Endometrial microvascular endothelial cells (primary cell): Measurements from ENCODE around the gene ANKRD66. TPM values are rescaled to one million over a fixed set of nuclear protein-coding genes. Genes with fewer than 3 reads are reported as not detected.
"Not testable (repeated sequence)": the region's sequence is repeated elsewhere in the genome, so short reads cannot be mapped to it uniquely, and the experiment has no call there.

Experiments used
- in situ Hi-C: cut with HindIII; loops from 2 replicates; pipeline ENCODE4 v1.10.0; 2017; ENCODE audit warnings: low sequenced_read_pairs, low pct_unique_long_range_greater_than_20kb; ENCODE audit errors: inconsistent ontology term
- total RNA-seq: library from RNA; depleted of rRNA; stranded (reverse); fragments of >200 nt; gene quantifications from one replicate; pipeline ENCODE4 v1.2.3, GENCODE V29; 2015; ENCODE audit errors: inconsistent ontology term

ANKRD66 gene
- total RNA-seq, 1 donor from 2014 or later: not detected

DNA sequence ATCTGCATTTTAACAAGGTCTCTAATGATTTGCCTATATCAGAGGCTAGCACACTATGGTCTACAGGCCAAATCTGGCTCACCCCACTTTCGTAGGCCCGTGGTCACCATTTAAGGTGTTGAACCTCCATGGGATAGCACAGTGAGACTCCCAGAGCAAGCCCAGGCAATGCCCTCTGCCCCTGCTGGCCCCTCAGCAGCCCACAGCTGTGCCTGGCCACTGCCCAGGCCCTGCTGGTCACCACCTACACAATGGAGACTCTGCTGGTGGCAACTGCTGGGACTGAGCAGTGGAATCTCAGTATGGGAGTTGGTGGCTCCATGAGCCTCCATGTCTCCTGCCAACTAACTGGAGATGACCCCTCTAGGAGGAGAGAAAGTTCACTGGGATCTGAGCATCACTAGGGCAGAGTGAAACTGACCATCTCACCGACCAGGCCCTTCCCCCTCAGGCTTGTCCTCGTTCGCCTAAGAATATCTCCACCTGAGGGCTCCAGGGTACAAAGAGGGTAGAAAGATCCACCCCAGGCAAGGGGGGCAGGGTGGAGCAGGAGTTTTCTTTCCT lies 2.3 kb downstream of the ANKRD66 start:
- in situ Hi-C loops: no loop called here

DNA sequence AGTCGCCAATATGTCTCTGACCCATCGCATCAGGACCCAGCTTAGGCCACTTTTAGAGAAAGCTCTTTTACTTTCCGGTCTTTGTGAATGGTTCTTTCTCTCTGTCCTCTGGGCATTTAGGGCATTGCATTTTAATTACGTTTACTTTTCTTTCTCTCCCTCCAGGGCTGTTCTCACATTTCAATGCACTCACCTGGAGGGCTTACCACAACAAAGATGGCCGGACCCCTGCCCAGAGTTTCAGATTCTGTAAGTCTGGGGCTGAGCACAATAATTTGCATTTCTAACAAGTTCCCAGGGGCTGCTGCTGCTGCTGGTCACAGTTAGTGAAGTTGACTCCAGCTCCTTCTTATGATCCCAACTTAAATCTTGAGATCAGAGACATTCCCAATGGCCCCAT lies 3.0 kb downstream of the ANKRD66 start:
- in situ Hi-C loops: no loop called here

DNA sequence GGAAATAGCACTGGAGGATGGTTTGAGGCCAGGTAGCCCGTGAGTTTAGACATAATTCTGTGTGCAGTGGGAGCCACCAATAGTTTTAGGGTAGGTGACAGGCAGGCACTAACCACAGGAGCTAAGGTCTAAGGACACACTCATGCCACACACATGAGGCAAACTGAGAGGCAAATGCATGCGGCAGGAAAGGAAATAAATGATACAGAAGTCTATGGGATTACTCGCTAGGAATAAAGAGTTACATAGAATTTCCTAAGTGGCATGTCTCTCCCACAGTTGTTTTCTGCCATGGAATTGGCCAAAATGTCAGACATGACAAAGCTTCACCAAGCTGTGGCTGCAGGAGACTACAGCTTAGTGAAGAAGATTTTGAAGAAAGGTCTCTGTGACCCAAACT lies 4.9 kb downstream of the ANKRD66 start:
- in situ Hi-C loops: no loop called here

DNA sequence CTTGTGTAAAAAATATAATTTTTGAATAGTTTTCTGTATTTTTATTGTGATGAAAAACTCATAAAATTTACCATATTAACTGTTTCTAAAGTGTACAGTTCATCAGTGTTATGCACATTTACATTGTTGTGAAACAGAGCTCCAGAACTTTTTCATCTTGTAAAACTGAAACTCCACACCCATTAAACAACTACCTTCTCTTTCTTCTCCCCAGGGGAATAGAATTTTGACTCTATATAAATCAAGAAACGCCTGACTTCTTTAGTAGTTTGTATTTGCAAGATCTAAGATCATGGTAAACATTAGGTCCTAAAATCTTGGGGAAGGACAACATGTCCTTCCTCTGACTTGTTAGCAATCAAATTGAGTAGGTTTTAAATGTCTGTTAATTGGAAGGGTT lies 9.1 kb downstream of the ANKRD66 start:
- in situ Hi-C loops: no loop called here

DNA sequence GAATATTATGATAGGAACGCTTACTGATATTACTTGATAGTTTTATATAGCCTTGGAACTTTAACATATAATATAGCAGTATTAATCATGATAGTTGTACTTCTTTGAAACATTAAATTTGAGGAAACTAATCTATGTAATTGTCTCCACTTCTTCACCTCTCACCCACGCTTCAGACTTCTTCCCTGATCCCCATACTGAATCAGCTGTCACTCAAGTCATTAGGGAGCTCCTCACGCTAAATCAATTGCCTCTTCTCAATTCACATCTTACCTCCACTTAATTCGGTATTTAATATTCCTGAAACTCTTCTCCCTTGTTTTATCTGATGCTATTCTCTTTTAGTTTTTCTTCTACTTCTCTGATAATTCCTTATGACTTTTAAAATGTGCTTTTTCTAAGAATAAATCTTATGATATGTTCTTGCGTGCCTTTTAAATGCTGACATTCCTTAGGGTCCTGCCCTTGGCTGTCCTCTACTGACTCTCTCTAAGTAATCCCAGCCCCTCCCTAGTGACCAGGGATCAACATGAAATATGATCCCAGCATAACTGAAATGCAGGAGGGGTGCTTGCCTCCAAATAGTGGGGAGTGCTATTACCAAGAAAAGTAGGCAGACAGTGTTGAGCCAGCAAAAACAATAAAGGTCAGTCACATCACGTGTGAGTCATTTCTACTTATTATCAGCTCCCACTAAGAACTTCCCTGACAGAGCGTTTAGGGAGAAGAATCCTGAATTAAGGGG lies 9.9 kb downstream of the ANKRD66 start:
- in situ Hi-C loops: no loop called here

DNA sequence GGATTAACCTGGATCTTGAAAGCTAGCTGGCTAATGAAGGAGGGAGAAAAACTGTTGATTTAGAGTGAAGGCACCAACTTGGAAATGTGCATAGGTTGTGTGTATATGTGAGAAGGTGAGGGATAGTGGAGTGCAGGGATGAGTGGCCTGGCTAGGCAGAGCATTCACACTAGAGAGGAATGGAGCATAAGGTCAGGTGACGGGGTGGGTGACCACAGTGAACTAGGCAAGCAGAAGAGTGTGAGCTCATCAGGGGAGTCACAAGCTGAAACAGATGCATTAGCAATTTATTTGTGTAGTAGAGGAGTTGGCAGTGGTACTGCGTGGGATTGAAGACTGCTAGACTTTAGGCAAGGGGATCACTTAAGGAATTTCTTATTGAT lies 10.5 kb downstream of the ANKRD66 start:
- in situ Hi-C loops: no loop called here

DNA sequence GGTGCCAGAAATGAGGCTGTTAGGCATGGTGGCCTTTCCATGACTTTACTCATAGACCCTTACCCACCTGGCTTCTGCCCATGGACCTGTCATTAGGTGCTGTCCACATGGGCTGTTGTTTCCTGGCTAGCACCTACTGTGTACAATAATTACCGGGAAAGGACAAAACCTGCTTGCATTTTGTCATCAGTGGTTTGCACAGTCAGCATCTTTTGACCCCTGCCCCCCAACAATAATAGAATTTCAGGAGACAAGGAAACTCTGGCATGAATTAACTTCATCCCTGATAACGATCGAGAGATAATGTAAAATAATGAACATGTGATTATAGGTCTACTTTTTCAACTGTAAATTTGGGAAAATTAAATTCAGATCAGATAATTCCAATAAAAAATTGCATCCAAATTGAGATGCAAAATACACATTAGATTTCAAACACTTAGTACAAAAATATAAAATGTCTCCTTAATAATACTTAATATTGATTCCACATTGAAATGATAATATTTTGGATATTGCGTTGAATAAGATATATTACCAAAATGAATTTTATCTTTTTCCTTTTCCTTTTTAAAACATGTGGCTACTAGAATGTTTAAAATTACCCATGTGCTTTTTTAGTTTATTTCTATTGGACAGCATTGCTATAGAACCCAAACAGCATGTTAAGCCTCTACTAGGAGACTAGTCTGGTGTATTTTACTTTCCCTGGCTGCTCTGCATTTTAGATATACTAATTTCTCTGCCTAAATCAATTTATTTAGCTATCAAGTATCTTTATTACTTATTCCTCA lies 12.4 kb downstream of the ANKRD66 start:
- in situ Hi-C loops: no loop called here

DNA sequence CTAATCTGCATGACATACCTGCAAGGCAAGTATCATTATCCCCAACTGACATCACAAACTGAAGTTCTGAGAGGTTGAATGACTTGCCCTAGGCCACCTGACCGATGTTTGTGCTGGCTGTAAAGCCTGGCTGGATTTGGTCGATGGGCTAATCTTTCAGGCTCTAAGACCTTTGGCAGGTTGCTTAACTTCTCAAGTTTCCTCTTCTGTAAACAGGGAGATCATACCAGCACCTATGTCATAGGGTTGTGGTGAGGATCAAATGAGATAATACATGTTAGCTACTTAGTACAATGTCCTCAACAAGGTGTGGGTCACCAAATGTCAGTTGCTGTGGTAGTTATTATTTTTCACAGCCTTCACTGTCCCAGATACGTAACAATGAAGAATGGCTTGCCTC lies 14.2 kb downstream of the ANKRD66 start:
- in situ Hi-C loops: no loop called here

DNA sequence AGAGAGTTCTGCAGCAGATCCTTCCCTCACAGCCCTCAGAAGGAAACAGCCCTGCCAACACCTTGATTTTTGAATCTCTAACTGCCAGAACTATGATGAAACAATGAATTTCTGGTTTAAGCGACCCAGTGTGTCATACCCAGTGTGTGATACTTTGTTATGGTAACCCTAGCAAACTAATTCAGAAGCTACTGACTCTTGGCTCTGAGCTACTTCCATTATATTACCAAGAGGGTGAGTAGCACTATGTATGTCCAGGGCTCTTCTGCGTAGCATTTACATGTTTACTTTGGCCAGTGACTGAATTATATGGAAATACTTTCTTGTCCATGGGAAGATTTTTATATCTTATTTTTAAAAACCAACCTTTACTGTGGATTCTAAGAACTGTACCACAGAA lies 16.7 kb downstream of the ANKRD66 start:
- in situ Hi-C loops: no loop called here

DNA sequence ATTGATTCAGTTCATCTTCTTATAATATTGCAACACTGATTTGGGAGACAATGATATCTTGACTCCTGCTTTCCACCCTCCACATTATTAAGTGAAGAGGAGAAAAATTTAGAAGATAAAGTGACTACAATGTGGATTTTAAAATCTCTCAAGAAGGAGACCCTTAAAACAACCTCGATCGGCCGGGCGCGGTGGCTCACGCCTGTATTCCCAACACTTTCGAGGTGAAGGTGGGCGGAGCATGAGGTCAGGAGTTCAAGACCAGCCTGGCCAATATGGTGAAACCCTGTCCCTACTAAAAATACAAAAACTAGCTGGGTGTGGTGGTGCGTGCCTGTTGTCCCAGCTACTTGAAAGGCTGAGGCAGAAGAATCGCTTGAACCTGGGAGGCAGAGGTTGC lies 17.5 kb downstream of the ANKRD66 start:
- in situ Hi-C loops: not testable (repeated sequence)

DNA sequence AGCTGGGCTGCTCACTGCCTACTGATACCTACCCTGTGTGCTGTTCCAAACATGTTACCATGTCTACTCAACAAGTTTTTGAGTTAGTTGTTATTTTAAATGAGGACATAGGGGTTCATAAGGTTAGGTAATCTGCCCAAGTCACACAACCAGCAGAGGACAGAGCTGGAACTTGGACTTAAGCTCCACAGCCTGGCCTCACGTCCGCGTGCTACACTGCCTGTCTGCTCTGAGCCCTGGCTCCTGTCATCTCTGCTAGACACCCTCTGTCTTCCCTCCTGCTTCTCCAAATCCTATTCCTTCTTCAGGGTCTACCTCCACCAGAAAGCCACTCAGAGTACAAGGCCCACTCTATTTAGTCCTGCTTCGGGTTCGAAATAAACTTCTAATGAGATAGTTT lies 18.2 kb downstream of the ANKRD66 start:
- in situ Hi-C loops: no loop called here

DNA sequence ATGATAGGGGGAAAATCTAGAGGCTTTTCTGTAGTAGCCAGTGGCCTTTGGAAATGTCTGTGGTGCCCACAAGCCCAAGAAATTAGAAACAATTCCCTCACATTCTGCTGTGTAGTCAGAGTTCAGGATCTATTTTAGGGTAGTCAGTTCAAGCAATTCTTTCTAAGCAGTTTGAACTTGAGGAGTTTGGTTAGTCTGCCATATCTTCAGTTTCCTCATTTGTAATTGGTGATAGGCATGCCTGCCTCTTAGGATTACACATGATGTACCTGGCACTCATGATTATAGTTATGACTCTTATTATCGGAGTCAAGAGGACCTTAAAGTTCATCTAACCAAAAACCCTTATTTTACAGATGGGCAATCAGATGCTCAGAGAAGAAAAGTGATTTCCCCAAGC lies 25.3 kb downstream of the ANKRD66 start:
- in situ Hi-C loops: no loop called here

DNA sequence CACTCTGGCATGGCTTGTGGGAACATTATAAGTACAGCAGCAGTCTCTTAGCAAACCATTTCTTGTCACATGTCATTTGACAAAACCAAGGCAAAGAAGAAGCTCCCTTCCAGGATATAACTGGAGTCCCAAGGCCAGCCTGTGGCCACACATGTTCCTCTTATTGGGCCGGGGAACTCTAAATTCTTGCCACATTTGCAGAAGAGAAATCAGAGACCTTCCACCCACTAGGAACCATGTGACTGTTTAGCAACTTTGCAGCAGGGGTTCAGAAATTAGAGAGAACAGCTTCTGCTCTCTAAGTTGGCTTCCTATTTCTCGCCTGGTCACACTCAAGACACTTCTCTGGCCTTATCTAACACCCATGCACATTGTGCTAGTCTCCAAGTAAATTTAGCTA lies 26.0 kb downstream of the ANKRD66 start:
- in situ Hi-C loops: no loop called here

DNA sequence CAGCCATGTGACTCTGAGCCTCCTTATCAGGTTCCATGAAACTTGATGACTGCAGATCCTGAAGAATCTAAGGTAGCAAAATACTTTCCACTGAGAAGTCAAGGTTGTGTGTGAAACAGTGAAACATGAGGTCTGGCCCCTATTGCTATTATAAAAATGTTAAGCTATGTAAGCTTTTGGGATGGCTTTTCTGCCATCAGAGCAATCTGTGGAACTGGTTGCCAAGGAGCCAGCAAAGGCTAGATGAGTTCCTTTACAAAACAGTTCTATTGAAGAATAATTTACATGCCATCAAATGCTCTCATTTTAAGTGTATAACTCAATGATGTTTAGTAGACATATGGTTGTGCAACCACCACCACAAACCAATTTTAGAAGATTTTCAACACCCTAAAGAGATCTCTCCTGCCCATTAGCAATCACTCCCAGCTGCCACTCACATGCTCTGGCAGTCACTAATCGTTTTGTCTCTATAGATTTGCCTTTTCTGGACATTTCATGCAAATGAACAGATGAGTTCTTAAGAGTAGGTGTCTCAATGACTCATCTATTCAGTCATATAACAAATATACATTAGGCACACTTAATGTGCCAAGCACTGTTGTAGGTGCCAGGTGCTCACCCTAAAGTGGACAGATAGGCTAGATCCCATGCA lies 26.6 kb downstream of the ANKRD66 start:
- in situ Hi-C loops: no loop called here

DNA sequence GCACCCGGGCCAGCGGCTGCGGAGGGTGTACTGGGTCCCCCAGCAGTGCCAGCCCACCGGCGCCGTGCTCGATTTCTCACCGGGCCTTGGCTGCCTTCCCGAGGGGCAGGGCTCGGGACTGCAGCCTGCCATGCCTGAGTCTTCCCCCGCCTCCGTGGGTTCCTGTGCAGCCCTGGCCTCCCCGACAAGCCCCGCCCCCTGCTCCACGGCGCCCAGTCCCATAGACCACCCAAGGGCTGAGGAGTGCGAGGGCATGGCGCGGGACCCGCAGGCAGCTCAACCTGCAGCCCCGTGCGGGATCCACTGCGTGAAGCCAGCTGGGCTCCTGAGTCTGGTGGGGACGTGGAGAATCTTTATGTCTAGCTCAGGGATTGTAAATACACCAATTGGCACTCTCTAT lies 28.0 kb downstream of the ANKRD66 start:
- in situ Hi-C loops: not testable (repeated sequence)

DNA sequence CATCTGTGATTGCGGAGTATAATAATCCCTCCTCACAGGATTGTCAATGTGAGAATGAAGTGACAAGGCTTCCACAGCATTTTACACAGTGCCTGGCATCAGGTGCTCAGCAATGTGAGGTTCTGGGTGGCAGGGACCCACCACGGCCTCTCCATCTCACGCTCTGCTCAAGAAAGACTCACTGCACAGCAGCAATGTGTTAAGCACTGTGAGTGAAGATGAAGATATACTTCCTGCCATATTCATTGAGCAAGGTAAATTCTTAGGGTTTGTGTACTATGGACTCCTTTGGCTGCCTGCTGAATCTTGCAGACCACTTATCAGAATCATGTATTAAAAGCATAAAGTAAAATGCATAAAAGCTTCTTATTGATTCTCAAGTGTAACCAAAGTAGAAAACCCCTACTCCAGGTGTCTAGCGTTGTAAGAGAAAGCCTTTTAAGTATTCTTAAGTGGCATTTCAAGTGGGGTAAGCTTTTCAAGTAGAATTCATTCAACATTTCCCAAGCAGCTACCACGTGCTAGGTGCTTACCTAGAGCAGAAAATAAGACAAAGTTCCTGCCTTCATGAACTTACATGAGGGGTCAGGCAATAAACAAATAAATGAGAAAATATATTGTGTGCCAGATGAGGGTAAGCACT lies 29.5 kb downstream of the ANKRD66 start:
- in situ Hi-C loops: no loop called here

DNA sequence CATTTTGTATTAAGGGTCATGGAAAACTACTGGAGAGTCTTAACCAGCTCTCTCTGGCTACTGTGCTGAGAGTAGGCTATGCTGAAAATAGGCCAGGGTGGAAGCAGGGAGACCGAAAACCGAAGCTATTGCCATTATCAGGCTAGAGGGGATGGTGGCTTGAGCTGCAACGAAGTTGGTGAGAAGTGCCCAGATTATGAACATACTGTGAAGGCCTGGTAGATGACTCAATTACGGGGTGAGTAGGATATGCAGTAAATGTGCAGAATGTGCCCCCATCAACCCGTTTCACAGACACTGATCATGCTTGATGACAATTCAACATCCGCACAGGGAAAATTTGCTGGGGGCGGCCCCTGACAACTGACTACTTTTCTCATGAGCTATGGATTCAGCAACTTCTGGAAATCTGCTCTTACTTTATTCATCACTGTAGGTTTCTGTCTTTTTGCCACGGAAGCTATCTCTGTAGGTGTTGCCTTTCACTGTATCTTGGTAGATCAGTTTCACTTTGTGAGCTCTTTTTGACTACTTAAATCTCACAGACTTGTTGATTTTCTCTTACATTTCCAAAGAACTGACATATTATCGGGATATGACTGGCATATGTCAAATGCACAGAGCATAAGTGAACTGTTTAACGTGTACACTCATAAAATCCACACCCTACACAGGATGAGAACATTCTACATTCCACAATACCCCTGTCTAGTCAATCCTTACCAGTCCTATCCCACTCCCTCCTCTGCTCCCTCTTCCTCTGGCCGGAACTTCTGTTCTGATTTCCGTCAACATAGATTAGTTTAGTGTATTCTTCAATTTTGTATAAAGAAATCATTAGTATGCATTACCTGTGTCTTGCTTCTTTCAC lies 31.0 kb downstream of the ANKRD66 start:
- in situ Hi-C loops: no loop called here
